K562 (cell line): ENCODE results near the gene TRIM38. TPM values are rescaled to one million over a fixed set of nuclear protein-coding genes. Genes with fewer than 3 reads are reported as not detected.

Experiments used
- ADNP ChIP-seq: fragments of 200-800 bp; sonication (Bioruptor generic); IDR thresholded peaks from 2 replicates; pipeline ENCODE4 v1.6.1; 2016; ENCODE audit warnings: missing genetic modification characterization, missing compliant biosample characterization
- BRD4 ChIP-seq: fragments of 200-600 bp; sonication (generic); IDR thresholded peaks from 2 replicates; pipeline ENCODE4 v1.6.1; 2017; ENCODE audit warnings: inconsistent platforms
- CBFA2T2 ChIP-seq: fragments of 450-650 bp; conservative IDR thresholded peaks from 2 replicates; pipeline ENCODE4 v1.6.1; 2017; ENCODE audit warnings: mild to moderate bottlenecking
- EHMT2 ChIP-seq: fragments of 450-650 bp; IDR thresholded peaks from 2 replicates; pipeline ENCODE4 v1.6.1; 2018; ENCODE audit warnings: antibody characterized with exemption
- FIP1L1 ChIP-seq: fragments of 200-400 bp; formaldehyde crosslinking; IDR thresholded peaks from 2 replicates; pipeline ENCODE4 v1.6.1; 2018; ENCODE audit warnings: mild to moderate bottlenecking, low read depth, low read length; ENCODE audit not compliant: poor library complexity, severe bottlenecking
- HLTF ChIP-seq: fragments of 450-650 bp; IDR thresholded peaks from 2 replicates; pipeline ENCODE4 v1.6.1; 2016
- MCM5 ChIP-seq: fragments of 450-650 bp; IDR thresholded peaks from 2 replicates; pipeline ENCODE4 v1.6.1; 2016; ENCODE audit warnings: low read depth
- POLR2H ChIP-seq: IDR thresholded peaks from 2 replicates; pipeline ENCODE4 v1.6.1; 2016; ENCODE audit warnings: missing genetic modification characterization, low read depth, mild to moderate bottlenecking, control low read depth, missing compliant biosample characterization, moderate library complexity
- PTBP1 ChIP-seq: fragments of 200-400 bp; formaldehyde crosslinking; IDR thresholded peaks from 2 replicates; pipeline ENCODE4 v1.6.1; 2017; ENCODE audit warnings: low read depth, low read length
- ZEB2 ChIP-seq: fragments of 450-650 bp; IDR thresholded peaks from 2 replicates; pipeline ENCODE4 v1.6.1; 2016
- ZNF3 ChIP-seq: fragments of 250-450 bp; sonication (Bioruptor Pico); IDR thresholded peaks from 2 replicates; pipeline ENCODE4 v1.5.0; 2021; ENCODE audit warnings: mild to moderate bottlenecking, moderate library complexity
- ZNF436 ChIP-seq: fragments of 250-450, 450-650 bp; sonication (Bioruptor Pico); formaldehyde crosslinking; IDR thresholded peaks from 2 replicates; pipeline ENCODE4 v1.7.0; 2020; ENCODE audit warnings: mild to moderate bottlenecking
- ZNF583 ChIP-seq: fragments of 250-450 bp; sonication (Bioruptor Pico); IDR thresholded peaks from 2 replicates; pipeline ENCODE4 v1.4.0; 2020
- ZNF668 ChIP-seq: fragments of 250-450 bp; sonication (Bioruptor Pico); IDR thresholded peaks from 2 replicates; pipeline ENCODE4 v1.8.0; 2022; ENCODE audit warnings: mild to moderate bottlenecking, inconsistent platforms
- polyA plus RNA-seq, 8 experiments: library from polyadenylated mRNA; depleted of rRNA in 4 of 8; stranded (reverse) in 5 of 8; unstranded in 3 of 8; fragments of >200 nt; fragmentation: Nextera tagmentation in 2 of 8; fragmentation: Illumina TruSeq in 1 of 8; extraction: Ambion mirVana in 2 of 8; extraction: Trizol in 1 of 8; gene quantifications; 2 replicates each; pipeline versions ENCODE4 v1.2.1 to v1.2.3, GENCODE V29; 2011 to 2014; ENCODE audit warnings: inconsistent platforms in 1 of 8, missing spikeins in 1 of 8
- total RNA-seq, 7 experiments: library from RNA; depleted of rRNA in 6 of 7; stranded (reverse); fragments of >200 nt in 6 of 7; fragmentation: Illumina TruSeq in 2 of 7; extraction: Trizol in 2 of 7; gene quantifications; 2 replicates each; pipeline versions ENCODE4 v1.2.1 to v1.2.3, GENCODE V29; 2011 to 2021; ENCODE audit warnings: low replicate concordance in 1 of 7
- TF ChIP-seq, protein P1 (sequence below): fragments of 250-450 bp; sonication (Bioruptor Pico); IDR thresholded peaks from 2 replicates; pipeline ENCODE4 v1.4.0; 2020; ENCODE audit warnings: mild to moderate bottlenecking, moderate library complexity
- TF ChIP-seq, protein P2 (sequence below): sonication (generic); formaldehyde crosslinking; IDR thresholded peaks from 2 replicates; pipeline ENCODE4 v1.8.0; 2022; ENCODE audit warnings: mild to moderate bottlenecking, missing genetic modification reagents, borderline replicate concordance
- TF ChIP-seq, protein P3 (sequence below): fragments of 450-650 bp; conservative IDR thresholded peaks from 2 replicates; pipeline ENCODE4 v1.6.1; 2016; ENCODE audit warnings: missing genetic modification characterization, low read depth, mild to moderate bottlenecking, control low read depth, missing compliant biosample characterization
- TF ChIP-seq, protein P4 (sequence below), 2 experiments: fragments of 450-650 bp; IDR thresholded peaks; 2 replicates each; pipeline ENCODE4 v1.6.1; 2018; ENCODE audit warnings: mild to moderate bottlenecking in 2 of 2, low read depth in 1 of 2; ENCODE audit not compliant: partially characterized antibody in 2 of 2

The TRIM38 gene
- total and polyA plus RNA-seq, 9 of the 15 experiments (the other 6 are each of a cell fraction or from before 2014, with no cell fraction given), result 1.7 to 6.7 (median 6.3) TPM

DNA sequence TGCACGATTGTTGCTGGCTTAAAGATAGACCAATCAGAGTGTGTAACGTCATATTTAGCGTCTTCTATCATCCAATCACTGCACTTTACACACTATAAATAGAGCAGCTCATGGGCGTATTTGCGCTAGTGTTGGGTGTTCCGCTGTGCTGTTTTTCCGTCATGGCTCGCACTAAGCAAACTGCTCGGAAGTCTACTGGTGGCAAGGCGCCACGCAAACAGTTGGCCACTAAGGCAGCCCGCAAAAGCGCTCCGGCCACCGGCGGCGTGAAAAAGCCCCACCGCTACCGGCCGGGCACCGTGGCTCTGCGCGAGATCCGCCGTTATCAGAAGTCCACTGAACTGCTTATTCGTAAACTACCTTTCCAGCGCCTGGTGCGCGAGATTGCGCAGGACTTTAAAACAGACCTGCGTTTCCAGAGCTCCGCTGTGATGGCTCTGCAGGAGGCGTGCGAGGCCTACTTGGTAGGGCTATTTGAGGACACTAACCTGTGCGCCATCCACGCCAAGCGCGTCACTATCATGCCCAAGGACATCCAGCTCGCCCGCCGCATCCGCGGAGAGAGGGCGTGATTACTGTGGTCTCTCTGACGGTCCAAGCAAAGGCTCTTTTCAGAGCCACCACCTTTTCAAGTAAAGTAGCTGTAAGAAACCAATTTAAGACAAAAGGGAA is 57.9 kb downstream of the TRIM38 start (continued):
- TF ChIP-seq, protein P1, sequence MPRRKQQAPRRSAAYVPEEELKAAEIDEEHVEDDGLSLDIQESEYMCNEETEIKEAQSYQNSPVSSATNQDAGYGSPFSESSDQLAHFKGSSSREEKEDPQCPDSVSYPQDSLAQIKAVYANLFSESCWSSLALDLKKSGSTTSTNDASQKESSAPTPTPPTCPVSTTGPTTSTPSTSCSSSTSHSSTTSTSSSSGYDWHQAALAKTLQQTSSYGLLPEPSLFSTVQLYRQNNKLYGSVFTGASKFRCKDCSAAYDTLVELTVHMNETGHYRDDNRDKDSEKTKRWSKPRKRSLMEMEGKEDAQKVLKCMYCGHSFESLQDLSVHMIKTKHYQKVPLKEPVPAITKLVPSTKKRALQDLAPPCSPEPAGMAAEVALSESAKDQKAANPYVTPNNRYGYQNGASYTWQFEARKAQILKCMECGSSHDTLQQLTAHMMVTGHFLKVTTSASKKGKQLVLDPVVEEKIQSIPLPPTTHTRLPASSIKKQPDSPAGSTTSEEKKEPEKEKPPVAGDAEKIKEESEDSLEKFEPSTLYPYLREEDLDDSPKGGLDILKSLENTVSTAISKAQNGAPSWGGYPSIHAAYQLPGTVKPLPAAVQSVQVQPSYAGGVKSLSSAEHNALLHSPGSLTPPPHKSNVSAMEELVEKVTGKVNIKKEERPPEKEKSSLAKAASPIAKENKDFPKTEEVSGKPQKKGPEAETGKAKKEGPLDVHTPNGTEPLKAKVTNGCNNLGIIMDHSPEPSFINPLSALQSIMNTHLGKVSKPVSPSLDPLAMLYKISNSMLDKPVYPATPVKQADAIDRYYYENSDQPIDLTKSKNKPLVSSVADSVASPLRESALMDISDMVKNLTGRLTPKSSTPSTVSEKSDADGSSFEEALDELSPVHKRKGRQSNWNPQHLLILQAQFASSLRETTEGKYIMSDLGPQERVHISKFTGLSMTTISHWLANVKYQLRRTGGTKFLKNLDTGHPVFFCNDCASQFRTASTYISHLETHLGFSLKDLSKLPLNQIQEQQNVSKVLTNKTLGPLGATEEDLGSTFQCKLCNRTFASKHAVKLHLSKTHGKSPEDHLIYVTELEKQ (CRISPR knock-in tag), result no peak
- TF ChIP-seq, protein P2, sequence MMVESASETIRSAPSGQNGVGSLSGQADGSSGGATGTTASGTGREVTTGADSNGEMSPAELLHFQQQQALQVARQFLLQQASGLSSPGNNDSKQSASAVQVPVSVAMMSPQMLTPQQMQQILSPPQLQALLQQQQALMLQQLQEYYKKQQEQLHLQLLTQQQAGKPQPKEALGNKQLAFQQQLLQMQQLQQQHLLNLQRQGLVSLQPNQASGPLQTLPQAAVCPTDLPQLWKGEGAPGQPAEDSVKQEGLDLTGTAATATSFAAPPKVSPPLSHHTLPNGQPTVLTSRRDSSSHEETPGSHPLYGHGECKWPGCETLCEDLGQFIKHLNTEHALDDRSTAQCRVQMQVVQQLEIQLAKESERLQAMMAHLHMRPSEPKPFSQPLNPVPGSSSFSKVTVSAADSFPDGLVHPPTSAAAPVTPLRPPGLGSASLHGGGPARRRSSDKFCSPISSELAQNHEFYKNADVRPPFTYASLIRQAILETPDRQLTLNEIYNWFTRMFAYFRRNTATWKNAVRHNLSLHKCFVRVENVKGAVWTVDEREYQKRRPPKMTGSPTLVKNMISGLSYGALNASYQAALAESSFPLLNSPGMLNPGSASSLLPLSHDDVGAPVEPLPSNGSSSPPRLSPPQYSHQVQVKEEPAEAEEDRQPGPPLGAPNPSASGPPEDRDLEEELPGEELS (CRISPR knock-in tag), result 0 out of 2 replicates have a peak, but pooled peaks have one; percentile 58
- no peak for TF ChIP-seq MCM5
- TF ChIP-seq FIP1L1, result no peak
- no peak for TF ChIP-seq ZEB2
- TF ChIP-seq, protein P3, sequence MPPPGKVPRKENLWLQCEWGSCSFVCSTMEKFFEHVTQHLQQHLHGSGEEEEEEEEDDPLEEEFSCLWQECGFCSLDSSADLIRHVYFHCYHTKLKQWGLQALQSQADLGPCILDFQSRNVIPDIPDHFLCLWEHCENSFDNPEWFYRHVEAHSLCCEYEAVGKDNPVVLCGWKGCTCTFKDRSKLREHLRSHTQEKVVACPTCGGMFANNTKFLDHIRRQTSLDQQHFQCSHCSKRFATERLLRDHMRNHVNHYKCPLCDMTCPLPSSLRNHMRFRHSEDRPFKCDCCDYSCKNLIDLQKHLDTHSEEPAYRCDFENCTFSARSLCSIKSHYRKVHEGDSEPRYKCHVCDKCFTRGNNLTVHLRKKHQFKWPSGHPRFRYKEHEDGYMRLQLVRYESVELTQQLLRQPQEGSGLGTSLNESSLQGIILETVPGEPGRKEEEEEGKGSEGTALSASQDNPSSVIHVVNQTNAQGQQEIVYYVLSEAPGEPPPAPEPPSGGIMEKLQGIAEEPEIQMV (tag), result no peak
- no peak for TF ChIP-seq ZNF583
- TF ChIP-seq BRD4, result peak; percentile 96
- TF ChIP-seq ADNP (tag), result no peak
- no peak for TF ChIP-seq ZNF436 (CRISPR knock-in tag)
- no peak for TF ChIP-seq ZNF668 (CRISPR knock-in tag)
- TF ChIP-seq CBFA2T2, result no peak
- no peak for TF ChIP-seq HLTF
- no peak for TF ChIP-seq PTBP1
- no peak for TF ChIP-seq EHMT2
- peak; percentile 90 for TF ChIP-seq POLR2H (tag)
- no peak for TF ChIP-seq ZNF3 (CRISPR knock-in tag)
- TF ChIP-seq, protein P4, sequence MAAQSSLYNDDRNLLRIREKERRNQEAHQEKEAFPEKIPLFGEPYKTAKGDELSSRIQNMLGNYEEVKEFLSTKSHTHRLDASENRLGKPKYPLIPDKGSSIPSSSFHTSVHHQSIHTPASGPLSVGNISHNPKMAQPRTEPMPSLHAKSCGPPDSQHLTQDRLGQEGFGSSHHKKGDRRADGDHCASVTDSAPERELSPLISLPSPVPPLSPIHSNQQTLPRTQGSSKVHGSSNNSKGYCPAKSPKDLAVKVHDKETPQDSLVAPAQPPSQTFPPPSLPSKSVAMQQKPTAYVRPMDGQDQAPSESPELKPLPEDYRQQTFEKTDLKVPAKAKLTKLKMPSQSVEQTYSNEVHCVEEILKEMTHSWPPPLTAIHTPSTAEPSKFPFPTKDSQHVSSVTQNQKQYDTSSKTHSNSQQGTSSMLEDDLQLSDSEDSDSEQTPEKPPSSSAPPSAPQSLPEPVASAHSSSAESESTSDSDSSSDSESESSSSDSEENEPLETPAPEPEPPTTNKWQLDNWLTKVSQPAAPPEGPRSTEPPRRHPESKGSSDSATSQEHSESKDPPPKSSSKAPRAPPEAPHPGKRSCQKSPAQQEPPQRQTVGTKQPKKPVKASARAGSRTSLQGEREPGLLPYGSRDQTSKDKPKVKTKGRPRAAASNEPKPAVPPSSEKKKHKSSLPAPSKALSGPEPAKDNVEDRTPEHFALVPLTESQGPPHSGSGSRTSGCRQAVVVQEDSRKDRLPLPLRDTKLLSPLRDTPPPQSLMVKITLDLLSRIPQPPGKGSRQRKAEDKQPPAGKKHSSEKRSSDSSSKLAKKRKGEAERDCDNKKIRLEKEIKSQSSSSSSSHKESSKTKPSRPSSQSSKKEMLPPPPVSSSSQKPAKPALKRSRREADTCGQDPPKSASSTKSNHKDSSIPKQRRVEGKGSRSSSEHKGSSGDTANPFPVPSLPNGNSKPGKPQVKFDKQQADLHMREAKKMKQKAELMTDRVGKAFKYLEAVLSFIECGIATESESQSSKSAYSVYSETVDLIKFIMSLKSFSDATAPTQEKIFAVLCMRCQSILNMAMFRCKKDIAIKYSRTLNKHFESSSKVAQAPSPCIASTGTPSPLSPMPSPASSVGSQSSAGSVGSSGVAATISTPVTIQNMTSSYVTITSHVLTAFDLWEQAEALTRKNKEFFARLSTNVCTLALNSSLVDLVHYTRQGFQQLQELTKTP (IDR thresholded peaks at IDR 0.05; ENCODE audit: low read depth in 1 of 2, partially characterized antibody in 2 of 2), result peak; percentile 32 to 62
